K562 (cell line): ENCODE measurements around the gene FAR2. TPM values are rescaled to one million over a fixed set of nuclear protein-coding genes. Genes with fewer than 3 reads are reported as not detected.
A peak's percentile ranks its signal among the peaks of the same experiment; 100 is the strongest.

Experiments used
- ARHGAP35 ChIP-seq: fragments of 450-650 bp; IDR thresholded peaks from 2 replicates; pipeline ENCODE4 v1.6.1; 2018; ENCODE audit not compliant: partially characterized antibody
- CBX3 ChIP-seq, 2 experiments: IDR thresholded peaks; 1 replicate in 1 of 2; 2 replicates in 1 of 2; pipeline ENCODE4 v1.6.1; 2012; ENCODE audit warnings: inconsistent platforms in 2 of 2, low read length in 2 of 2, borderline replicate concordance in 1 of 2, control low read depth in 1 of 2
- CXXC5 ChIP-seq: fragments of 250-450 bp; sonication (Bioruptor Pico); IDR thresholded peaks from 2 replicates; pipeline ENCODE4 v1.8.0; 2022; ENCODE audit warnings: inconsistent platforms, mild to moderate bottlenecking, moderate library complexity
- E2F6 ChIP-seq, 2 experiments: IDR thresholded peaks; 2 replicates each; pipeline ENCODE4 v1.6.1; 2011; ENCODE audit warnings: borderline replicate concordance in 1 of 2, control low read depth in 1 of 2, low read depth in 1 of 2, low read length in 1 of 2, mild to moderate bottlenecking in 1 of 2, mixed read lengths in 1 of 2, moderate library complexity in 1 of 2; ENCODE audit not compliant: insufficient read depth in 1 of 2, insufficient read length in 1 of 2, poor library complexity in 1 of 2, severe bottlenecking in 1 of 2; ENCODE audit errors: extremely low read depth in 1 of 2
- FOXJ3 ChIP-seq: sonication (generic); formaldehyde crosslinking; IDR thresholded peaks from 2 replicates; pipeline ENCODE4 v1.4.0; 2020; ENCODE audit warnings: mild to moderate bottlenecking, missing genetic modification reagents
- HDAC1 ChIP-seq, 2 experiments: fragments of 450-650 bp; IDR thresholded peaks; 2 replicates each; pipeline ENCODE4 v1.6.1; 2016 to 2017; ENCODE audit warnings: inconsistent platforms in 1 of 2, mild to moderate bottlenecking in 1 of 2, moderate library complexity in 1 of 2
- IRF9 ChIP-seq: fragments of 450-650 bp; IDR thresholded peaks from 2 replicates; pipeline ENCODE4 v1.6.1; 2016; ENCODE audit warnings: missing biosample characterization, missing genetic modification characterization
- KLF1 ChIP-seq: fragments of 450-650 bp; IDR thresholded peaks from 2 replicates; pipeline ENCODE4 v1.6.1; 2016; ENCODE audit warnings: missing genetic modification characterization, missing compliant biosample characterization
- L3MBTL2 ChIP-seq: fragments of 450-650 bp; IDR thresholded peaks from 2 replicates; pipeline ENCODE4 v1.6.1; 2016; ENCODE audit warnings: mild to moderate bottlenecking, moderate library complexity
- LEF1 ChIP-seq: fragments of 450-650 bp; IDR thresholded peaks from 2 replicates; pipeline ENCODE4 v1.6.1; 2016; ENCODE audit warnings: mild to moderate bottlenecking
- MAFF ChIP-seq: IDR thresholded peaks from 2 replicates; pipeline ENCODE4 v1.6.1; 2012; ENCODE audit warnings: low read length, improper control_type of control experiment
- MYNN ChIP-seq, 2 experiments: sonication (generic); formaldehyde crosslinking in 1 of 2; IDR thresholded peaks; 2 replicates each; pipeline versions ENCODE4 v1.5.0 to v1.6.1; 2016 to 2020; ENCODE audit warnings: antibody characterized with exemption in 1 of 2, missing genetic modification reagents in 1 of 2
- RB1 ChIP-seq: fragments of 450-650 bp; IDR thresholded peaks from 2 replicates; pipeline ENCODE4 v1.6.1; 2017; ENCODE audit warnings: low read depth, mild to moderate bottlenecking
- SAP30 ChIP-seq: fragments of 200-600 bp; sonication (generic); IDR thresholded peaks from 2 replicates; pipeline ENCODE4 v1.6.1; 2012; ENCODE audit warnings: borderline replicate concordance, low read depth, mild to moderate bottlenecking, moderate library complexity, low read length, control low read depth, inconsistent platforms; ENCODE audit not compliant: insufficient read depth, poor library complexity, severe bottlenecking
- ZBTB5 ChIP-seq: fragments of 450-650 bp; IDR thresholded peaks from 2 replicates; pipeline ENCODE4 v1.6.1; 2017; ENCODE audit warnings: antibody characterized with exemption
- ZFP91 ChIP-seq: sonication (generic); formaldehyde crosslinking; IDR thresholded peaks from 2 replicates; pipeline ENCODE4 v1.8.0; 2022; ENCODE audit warnings: mild to moderate bottlenecking, missing genetic modification reagents
- ZFX ChIP-seq: sonication (generic); formaldehyde crosslinking; IDR thresholded peaks from 2 replicates; pipeline ENCODE4 v1.8.0; 2022; ENCODE audit warnings: mild to moderate bottlenecking, missing genetic modification reagents, moderate library complexity
- ZNF740 ChIP-seq, 3 experiments: fragments of 200-800 bp in 1 of 3; sonication (Bioruptor generic) in 1 of 3; sonication (generic) in 1 of 3; formaldehyde crosslinking in 1 of 3; IDR thresholded peaks; 2 replicates each; pipeline versions ENCODE4 v1.6.1 to v1.8.0; 2016 to 2022; ENCODE audit warnings: mild to moderate bottlenecking in 2 of 3, missing compliant biosample characterization in 2 of 3, missing genetic modification characterization in 2 of 3, missing genetic modification reagents in 1 of 3
- polyA plus RNA-seq, 8 experiments: library from polyadenylated mRNA; depleted of rRNA in 4 of 8; stranded (reverse) in 5 of 8; unstranded in 3 of 8; fragments of >200 nt; fragmentation: Nextera tagmentation in 2 of 8; fragmentation: Illumina TruSeq in 1 of 8; extraction: Ambion mirVana in 2 of 8; extraction: Trizol in 1 of 8; gene quantifications; 2 replicates each; pipeline versions ENCODE4 v1.2.1 to v1.2.3, GENCODE V29; 2011 to 2014; ENCODE audit warnings: inconsistent platforms in 1 of 8, missing spikeins in 1 of 8
- total RNA-seq, 7 experiments: library from RNA; depleted of rRNA in 6 of 7; stranded (reverse); fragments of >200 nt in 6 of 7; fragmentation: Illumina TruSeq in 2 of 7; extraction: Trizol in 2 of 7; gene quantifications; 2 replicates each; pipeline versions ENCODE4 v1.2.1 to v1.2.3, GENCODE V29; 2011 to 2021; ENCODE audit warnings: low replicate concordance in 1 of 7

Gene FAR2
- total and polyA plus RNA-seq, 9 of the 15 experiments (the other 6 are each of a cell fraction or from before 2014, with no cell fraction given): 5.0 to 13.4 (median 8.5) TPM

GRCh38 chr12:29380536-29381523 is 231.8 kb downstream of the FAR2 start, which contains the start of gene ERGIC2 (continued):
- no peak for TF ChIP-seq ZBTB5
- TF ChIP-seq KLF1 (tag): no peak
- TF ChIP-seq SAP30: peak; percentile 76
- TF ChIP-seq CBX3 (IDR thresholded peaks at IDR 0.05; ENCODE audit: borderline replicate concordance in 1 of 2, low read length in 2 of 2): no peak
- TF ChIP-seq ZNF740 (CRISPR knock-in tag; IDR thresholded peaks at IDR 0.05): no peak
- TF ChIP-seq ZNF740 (tag; IDR thresholded peaks at IDR 0.05): no peak
- 0 out of 2 replicates have a peak, but pooled peaks have one; percentile 32 for TF ChIP-seq L3MBTL2
- peak; percentile 84 for TF ChIP-seq MAFF
- no peak for TF ChIP-seq LEF1
- peak in 1 of 2 experiments; percentile 59; a peak in 1 of 4 replicates for TF ChIP-seq HDAC1 (IDR thresholded peaks at IDR 0.05)
- TF ChIP-seq E2F6 (IDR thresholded peaks at IDR 0.05; ENCODE audit: borderline replicate concordance in 1 of 2, extremely low read depth in 1 of 2, insufficient read depth in 1 of 2, insufficient read length in 1 of 2, low read depth in 1 of 2, low read length in 1 of 2, poor library complexity in 1 of 2, severe bottlenecking in 1 of 2): peak; percentile 21 to 55
- TF ChIP-seq CXXC5 (CRISPR knock-in tag): 0 out of 2 replicates have a peak, but pooled peaks have one; percentile 26
- peak; percentile 91 for TF ChIP-seq ZFP91 (CRISPR knock-in tag)
- no peak for TF ChIP-seq IRF9 (tag)
- no peak for TF ChIP-seq FOXJ3 (CRISPR knock-in tag)
- TF ChIP-seq ZFX: peak; percentile 44
- TF ChIP-seq ARHGAP35: peak; percentile 98
- no peak for TF ChIP-seq MYNN (IDR thresholded peaks at IDR 0.05)
- TF ChIP-seq MYNN (CRISPR knock-in tag; IDR thresholded peaks at IDR 0.05): no peak
- TF ChIP-seq RB1: peak; percentile 26; the same call in 1 of the 2 replicates
